ENCODE measurements around the gene RUFY4.
"Not testable (repeated sequence)": the region's sequence is repeated elsewhere in the genome, so short reads cannot be mapped to it uniquely, and the experiment has no call there.

DNA sequence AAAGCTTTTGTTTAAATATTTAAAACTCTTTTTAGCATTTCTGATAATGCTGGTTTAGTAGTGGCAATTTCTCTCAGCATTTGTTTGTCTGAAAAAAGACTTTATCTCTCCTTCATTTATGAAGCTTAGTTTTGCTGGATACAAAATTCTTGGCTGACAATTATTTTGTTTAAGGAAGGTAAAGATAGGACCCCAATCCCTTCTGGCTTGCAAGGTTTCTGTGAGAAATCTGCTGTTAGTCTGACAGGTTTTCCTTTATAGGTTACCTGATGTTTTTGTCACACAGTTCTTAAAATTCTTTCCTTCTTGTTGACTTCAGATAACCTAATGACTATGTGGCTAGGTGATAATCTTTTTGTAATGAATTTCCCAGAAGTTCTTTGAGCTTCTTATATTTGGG lies 53.2 kb downstream of the RUFY4 start:
- TF ChIP-seq, protein P1, sequence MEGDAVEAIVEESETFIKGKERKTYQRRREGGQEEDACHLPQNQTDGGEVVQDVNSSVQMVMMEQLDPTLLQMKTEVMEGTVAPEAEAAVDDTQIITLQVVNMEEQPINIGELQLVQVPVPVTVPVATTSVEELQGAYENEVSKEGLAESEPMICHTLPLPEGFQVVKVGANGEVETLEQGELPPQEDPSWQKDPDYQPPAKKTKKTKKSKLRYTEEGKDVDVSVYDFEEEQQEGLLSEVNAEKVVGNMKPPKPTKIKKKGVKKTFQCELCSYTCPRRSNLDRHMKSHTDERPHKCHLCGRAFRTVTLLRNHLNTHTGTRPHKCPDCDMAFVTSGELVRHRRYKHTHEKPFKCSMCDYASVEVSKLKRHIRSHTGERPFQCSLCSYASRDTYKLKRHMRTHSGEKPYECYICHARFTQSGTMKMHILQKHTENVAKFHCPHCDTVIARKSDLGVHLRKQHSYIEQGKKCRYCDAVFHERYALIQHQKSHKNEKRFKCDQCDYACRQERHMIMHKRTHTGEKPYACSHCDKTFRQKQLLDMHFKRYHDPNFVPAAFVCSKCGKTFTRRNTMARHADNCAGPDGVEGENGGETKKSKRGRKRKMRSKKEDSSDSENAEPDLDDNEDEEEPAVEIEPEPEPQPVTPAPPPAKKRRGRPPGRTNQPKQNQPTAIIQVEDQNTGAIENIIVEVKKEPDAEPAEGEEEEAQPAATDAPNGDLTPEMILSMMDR (IDR thresholded peaks at IDR 0.05; ENCODE audit: insufficient read depth, low read depth, low read length) = not testable (repeated sequence)
- TF ChIP-seq EZH2 (IDR thresholded peaks at IDR 0.05; ENCODE audit: insufficient read depth, low read length) = not testable (repeated sequence)

All from astrocyte (in vitro differentiated cells and primary cell).